K562 (cell line): ENCODE data around the gene MED13L. TPM values are rescaled to one million over a fixed set of nuclear protein-coding genes. Genes with fewer than 3 reads are reported as not detected.

Source experiments
- ATAC-seq: fragments of 200-7000 bp; cut with Tn5 transposase; 3 replicates; pipeline ENCODE4 v1.9.1; 2020; ENCODE audit warnings: moderate library complexity
- BruUV-seq: library from RNA; stranded (reverse); fragments of 400-500 nt; replicated peaks from 2 replicates; lab custom pipeline; 2021; lab: Mats Ljungman, UMichigan
- CTCF ChIA-PET: fragments of 300-600 bp; formaldehyde crosslinking; extraction: SDS; loops from one replicate; lab custom pipeline; 2021; ENCODE audit warnings: low intra/inter-chr PET ratio; lab: Yijun Ruan, JAX
- POLR2A ChIA-PET: fragments of 300-600, 350-650 bp; sonication (Branson Sonifier 250); formaldehyde crosslinking; extraction: SDS; loops from one replicate; lab custom pipeline; 2021; ENCODE audit warnings: antibody characterized with exemption, inconsistent platforms; lab: Yijun Ruan, JAX
- DNase-seq, 4 experiments: peaks; one replicate each; pipeline versions ENCODE4 v3.0.0 to v3.0.0-alpha.2; 2011 to 2018; ENCODE audit warnings: low spot score in 3 of 4, mixed read lengths in 3 of 4; ENCODE audit errors: extremely low read depth in 1 of 4
- FAIRE-seq: peaks from 2 replicates; lab custom pipeline; 2011; peaks lifted over from hg19 to GRCh38; lab: Jason Lieb, UNC
- H2AFZ ChIP-seq: 2 replicates; pipeline ENCODE4 v1.6.0; 2011; ENCODE audit warnings: low read depth, low read length, control low read depth, inconsistent platforms
- H3K27ac ChIP-seq: fragments of 200-600 bp; 3 replicates; pipeline ENCODE4 v1.8.0; 2011; ENCODE audit warnings: low read depth, mild to moderate bottlenecking, control low read depth, inconsistent platforms, low read length, moderate library complexity, mixed read lengths; ENCODE audit errors: extremely low read depth
- H3K27me3 ChIP-seq, 2 experiments: fragments of 300-600 bp in 1 of 2; 2 replicates in 1 of 2; 3 replicates in 1 of 2; pipeline versions ENCODE4 v1.6.0 to v1.8.0; 2011; ENCODE audit warnings: inconsistent platforms in 2 of 2, low read length in 2 of 2, mild to moderate bottlenecking in 1 of 2, mixed read lengths in 1 of 2, moderate library complexity in 1 of 2; ENCODE audit not compliant: control insufficient read depth in 2 of 2, insufficient read depth in 2 of 2
- H3K36me3 ChIP-seq: fragments of 300-600 bp; 3 replicates; pipeline ENCODE4 v1.8.0; 2011; ENCODE audit warnings: mild to moderate bottlenecking, low read length, inconsistent platforms; ENCODE audit not compliant: control insufficient read depth, insufficient read depth
- H3K4me1 ChIP-seq, 2 experiments: fragments of 200-600 bp in 1 of 2; replicated peaks in 1 of 2; 2 replicates in 1 of 2; 3 replicates in 1 of 2; pipeline versions ENCODE4 v1.5.1 to v1.8.0; 2011; ENCODE audit warnings: inconsistent platforms in 2 of 2, low read length in 2 of 2, mild to moderate bottlenecking in 1 of 2, mixed read lengths in 1 of 2, moderate library complexity in 1 of 2; ENCODE audit not compliant: control insufficient read depth in 2 of 2, insufficient read depth in 2 of 2
- H3K4me2 ChIP-seq: 2 replicates; pipeline ENCODE4 v1.6.1; 2011; ENCODE audit warnings: low read length, control low read depth, inconsistent platforms, mixed read lengths; ENCODE audit not compliant: insufficient read depth
- H3K4me3 ChIP-seq: fragments of 200-600 bp; sonication (generic), shearing (Covaris generic); 2 replicates; pipeline ENCODE4 v1.5.1; 2016; ENCODE audit warnings: control low read depth, inconsistent platforms
- H3K79me2 ChIP-seq: fragments of 200-600 bp; 3 replicates; pipeline ENCODE4 v1.8.0; 2011; ENCODE audit warnings: low read length, inconsistent platforms; ENCODE audit not compliant: control insufficient read depth, insufficient read depth
- H3K9ac ChIP-seq, 2 experiments: 2 replicates each; pipeline versions ENCODE4 v1.6.0 to v1.6.1; 2011; ENCODE audit warnings: low read depth in 2 of 2, low read length in 2 of 2, control low read depth in 1 of 2, inconsistent platforms in 1 of 2, mild to moderate bottlenecking in 1 of 2, mixed read lengths in 1 of 2; ENCODE audit not compliant: insufficient read depth in 1 of 2
- H3K9me1 ChIP-seq: one replicate; pipeline ENCODE4 v1.6.0; 2011; ENCODE audit warnings: inconsistent platforms, mild to moderate bottlenecking, low read length, moderate library complexity; ENCODE audit not compliant: control insufficient read depth, insufficient read depth
- H3K9me3 ChIP-seq: replicated peaks from 2 replicates; pipeline ENCODE4 v1.5.1; 2011; ENCODE audit warnings: low read depth, low read length, inconsistent platforms; ENCODE audit not compliant: control insufficient read depth, insufficient read depth
- H4K20me1 ChIP-seq: replicated peaks from 2 replicates; pipeline ENCODE4 v1.6.1; 2011; ENCODE audit warnings: low read length, inconsistent platforms, mixed read lengths; ENCODE audit not compliant: control insufficient read depth, insufficient read depth
- CHD1 ChIP-seq: fragments of 200-600 bp; sonication (generic); IDR thresholded peaks from one replicate; pipeline ENCODE4 v1.6.1; 2012; ENCODE audit warnings: mild to moderate bottlenecking, moderate library complexity, low read length, inconsistent platforms
- MEF2D ChIP-seq: conservative IDR thresholded peaks from 2 replicates; pipeline ENCODE4 v1.6.1; 2016; ENCODE audit warnings: low read depth, missing genetic modification characterization, missing compliant biosample characterization
- MNT ChIP-seq, 2 experiments: fragments of 450-650 bp; conservative IDR thresholded peaks; 2 replicates each; pipeline ENCODE4 v1.6.1; 2017; ENCODE audit warnings: mild to moderate bottlenecking in 2 of 2, moderate library complexity in 2 of 2
- MTF1 ChIP-seq: fragments of 250-450 bp; sonication (Bioruptor Pico); IDR thresholded peaks from 2 replicates; pipeline ENCODE4 v1.9.0; 2021; ENCODE audit warnings: moderate library complexity, mild to moderate bottlenecking, inconsistent platforms, borderline replicate concordance
- PHF8 ChIP-seq: fragments of 200-600 bp; sonication (generic); IDR thresholded peaks from 2 replicates; pipeline ENCODE4 v1.6.1; 2012; ENCODE audit warnings: mixed run types, mild to moderate bottlenecking, inconsistent platforms, low read length, moderate library complexity, borderline replicate concordance
- POLR2AphosphoS2 ChIP-seq: IDR thresholded peaks from 2 replicates; pipeline ENCODE4 v1.6.1; 2012; ENCODE audit warnings: low read length, improper control_type of control experiment
- TEAD4 ChIP-seq, 2 experiments: sonication (generic) in 1 of 2; formaldehyde crosslinking in 1 of 2; IDR thresholded peaks; 2 replicates each; pipeline versions ENCODE4 v1.6.1 to v1.8.0; 2012 to 2022; ENCODE audit warnings: borderline replicate concordance in 1 of 2, inconsistent platforms in 1 of 2, low read length in 1 of 2, mild to moderate bottlenecking in 1 of 2, missing genetic modification reagents in 1 of 2
- U2AF1 ChIP-seq: fragments of 200-400 bp; formaldehyde crosslinking; optimal IDR thresholded peaks from 2 replicates; pipeline ENCODE3; 2017; ENCODE audit warnings: mild to moderate bottlenecking, low read depth, low read length, moderate library complexity
- ZNF217 ChIP-seq: sonication (generic); formaldehyde crosslinking; IDR thresholded peaks from 2 replicates; pipeline ENCODE4 v1.8.0; 2022; ENCODE audit warnings: mild to moderate bottlenecking, missing genetic modification reagents
- in situ Hi-C: fragments of 300-500 bp; cut with MboI; formaldehyde crosslinking; loops from 4 replicates; pipeline ENCODE4 v1.15.0; 2018; ENCODE audit warnings: inconsistent platforms, mixed read lengths
- intact Hi-C: fragments of 100-400 bp; cut with micrococcal nuclease; formaldehyde crosslinking; loops from 2 replicates; pipeline ENCODE4 v1.14.2; 2022
- polyA plus RNA-seq, 8 experiments: library from polyadenylated mRNA; depleted of rRNA in 4 of 8; stranded (reverse) in 5 of 8; unstranded in 3 of 8; fragments of >200 nt; fragmentation: Nextera tagmentation in 2 of 8; fragmentation: Illumina TruSeq in 1 of 8; extraction: Ambion mirVana in 2 of 8; extraction: Trizol in 1 of 8; gene quantifications; 2 replicates each; pipeline versions ENCODE4 v1.2.1 to v1.2.3, GENCODE V29; 2011 to 2014; ENCODE audit warnings: inconsistent platforms in 1 of 8, missing spikeins in 1 of 8
- total RNA-seq, 7 experiments: library from RNA; depleted of rRNA in 6 of 7; stranded (reverse); fragments of >200 nt in 6 of 7; fragmentation: Illumina TruSeq in 2 of 7; extraction: Trizol in 2 of 7; gene quantifications; 2 replicates each; pipeline versions ENCODE4 v1.2.1 to v1.2.3, GENCODE V29; 2011 to 2021; ENCODE audit warnings: low replicate concordance in 1 of 7

The MED13L gene
- total and polyA plus RNA-seq, 9 of the 15 experiments (the other 6 are each of a cell fraction or from before 2014, with no cell fraction given) = 13.4 to 90.3 (median 36.9) TPM

- no peak for DNase-seq
- Histone ChIP-seq H3K27ac (no peak overlapping the region), H3K9me3 (no peaks in the 10 kb centered on the region), H3K27me3 (no peaks in the 10 kb centered on the region), H2AFZ (no peak overlapping the region), H3K4me2 (no peak overlapping the region), H3K79me2 (peaks cover 97% of the 10 kb centered on the region), H3K4me1 (peaks cover 0 to 15% of the 10 kb centered on the region in 2 experiments; a peak in 3 of 5 replicates), H3K36me3 (no peaks in the 10 kb centered on the region), H3K4me3 (no peak overlapping the region), H3K9ac (no peak overlapping the region), H4K20me1 (peaks cover 12% of the 10 kb centered on the region), H3K9me1 (no peaks in the 10 kb centered on the region)
- no TSS peak for BruUV-seq
- TF ChIP-seq MNT (conservative IDR thresholded peaks at IDR 0.05) (no peak), MEF2D (tag) (no peak), MTF1 (CRISPR knock-in tag) (no peak), PHF8 (no peak), U2AF1 (no peak), TEAD4 (IDR thresholded peaks at IDR 0.05; ENCODE audit: low read length) (no peak), TEAD4 (CRISPR knock-in tag; IDR thresholded peaks at IDR 0.05; ENCODE audit: borderline replicate concordance) (no peak), POLR2AphosphoS2 (no peak), CHD1 (no peak), ZNF217 (CRISPR knock-in tag) (no peak)
- in situ Hi-C loops (no loop called here), intact Hi-C loops (no loop called here)
- POLR2A ChIA-PET = interaction anchor here (1.3 kb wide), 1 partner anchor 9 kb away, joined by 3 read pairs; no protein-coding TSS in a partner anchor
- no peak for FAIRE-seq
- CTCF ChIA-PET = no interaction called here
- no peak for ATAC-seq
Measured at GRCh38 chr12:116153113-116153512, 124.4 kb downstream of the MED13L start.
